ENCODE measurements around the gene INTS4. TPM values are rescaled to one million over a fixed set of nuclear protein-coding genes. Genes with fewer than 3 reads are reported as not detected.
"Not testable (repeated sequence)": the region's sequence is repeated elsewhere in the genome, so short reads cannot be mapped to it uniquely, and the experiment has no call there.

INTS4 gene
- total and polyA plus RNA-seq, 2 of the 4 experiments (the other 2 are of a cell fraction), result 24.0 to 52.5 TPM

DNA sequence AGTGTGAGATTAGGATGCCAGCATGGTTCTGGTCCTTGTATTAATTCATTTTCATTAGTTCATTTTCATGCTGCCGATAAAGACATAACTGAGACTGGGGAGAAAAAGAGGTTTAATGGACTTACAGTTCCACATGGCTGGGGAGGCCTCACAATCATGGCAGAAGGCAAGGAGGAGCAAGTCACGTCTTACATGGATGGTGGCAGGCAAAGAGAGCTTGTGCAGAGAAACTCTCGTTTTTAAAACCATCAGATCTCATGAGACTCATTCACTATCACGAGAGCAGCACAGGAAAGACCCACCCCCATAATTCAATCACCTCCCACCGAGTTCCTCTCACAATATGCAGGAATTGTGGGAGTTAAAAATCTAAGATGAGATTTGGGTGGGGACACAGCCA, 150.8 kb downstream of the INTS4 start:
- H4K20me1 ChIP-seq (ENCODE audit: insufficient read depth, low read length); H2BK20ac ChIP-seq (ENCODE audit: low read depth, low read length); H3K79me1 ChIP-seq (ENCODE audit: low read depth in 1 of 2, low read length in 2 of 2); H4K91ac ChIP-seq (ENCODE audit: insufficient read depth, low read depth, low read length); H3K23ac ChIP-seq (ENCODE audit: low read depth, low read length); intact Hi-C loops (cut with micrococcal nuclease); H3K9ac ChIP-seq (ENCODE audit: low read depth, low read length); H3K4me2 ChIP-seq (ENCODE audit: low read depth, low read length); H3K9me3 ChIP-seq (ENCODE audit: control insufficient read depth, insufficient read depth, low read length); H2BK120ac ChIP-seq (ENCODE audit: low read depth, low read length); H3K27ac ChIP-seq (ENCODE audit: insufficient read depth, low read length); H3K14ac ChIP-seq (replicated peaks; ENCODE audit: low read depth, low read length); H3K4me1 ChIP-seq (ENCODE audit: control insufficient read depth, insufficient read depth, low read length); POLR2A ChIA-PET (ENCODE audit: unreplicated experiment); H4K8ac ChIP-seq (ENCODE audit: low read depth in 2 of 2, low read length in 2 of 2); CTCF ChIA-PET; BruUV-seq (replicated peaks); H2BK5ac ChIP-seq (ENCODE audit: low read depth, low read length, poor library complexity, severe bottlenecking); H3K27me3 ChIP-seq (ENCODE audit: control insufficient read depth, insufficient read depth, low read length); H3K18ac ChIP-seq (ENCODE audit: low read depth, low read length); ATAC-seq (ENCODE audit: low read depth); H2BK15ac ChIP-seq (ENCODE audit: low read depth, low read length); H3K4me3 ChIP-seq (ENCODE audit: insufficient read depth, low read depth, low read length); H2AK9ac ChIP-seq (replicated peaks; ENCODE audit: low read depth, low read length, poor library complexity); H2AK5ac ChIP-seq (ENCODE audit: low read depth, low read length); H3K56ac ChIP-seq (ENCODE audit: extremely low read depth, insufficient read depth, low read length); in situ Hi-C loops (cut with MboI; ENCODE audit: low sequenced_read_pairs); H2AFZ ChIP-seq (replicated peaks; ENCODE audit: low read length, poor library complexity); dilution Hi-C loops (cut with HindIII; ENCODE audit: low sequenced_read_pairs, unreplicated experiment); H3K9me1 ChIP-seq (ENCODE audit: insufficient read depth, low read length); H4K5ac ChIP-seq (ENCODE audit: low read depth, low read length); H3K4ac ChIP-seq (ENCODE audit: low read depth, low read length); DNase-seq: not testable (repeated sequence)
- peaks cover 11% of the 10 kb centered on the region for H3K36me3 ChIP-seq (ENCODE audit: control insufficient read depth, insufficient read depth, low read length)
- no CpG with 5 or more reads among the region's 5 CpGs for WGBS, 2 experiments (ENCODE audit: extremely low coverage in 2 of 2, insufficient read length in 1 of 2)

Data from IMR-90 (cell line).